Myocyte (in vitro differentiated cells): ENCODE measurements around the gene TMPRSS7. TPM values are rescaled to one million over a fixed set of nuclear protein-coding genes. Genes with fewer than 3 reads are reported as not detected.

Source experiments
- DNase-seq: peaks from one replicate; pipeline ENCODE4 v3.0.0-alpha.2; 2012; ENCODE audit warnings: low read depth
- polyA plus RNA-seq: library from polyadenylated mRNA; unstranded; fragments of >200 nt; gene quantifications from one replicate; pipeline ENCODE4 v1.2.1, GENCODE V29; 2012; ENCODE audit warnings: missing spikeins
- total RNA-seq: library from RNA; depleted of rRNA; stranded (reverse); fragments of >200 nt; gene quantifications from 2 replicates; pipeline ENCODE4 v1.2.3, GENCODE V29; 2014

Gene TMPRSS7
- not detected in 2 replicates for total RNA-seq
- polyA plus RNA-seq, result 0.06 TPM

- no peak for DNase-seq
Observed at GRCh38 chr3:112034436-112034835, at the start of gene TMPRSS7. TSS of gene TMPRSS7 (plus strand) at chr3:112034736. CDS start at chr3:112034846, 110 bp downstream.

GRCh38 chr3:111986800-111987199, 47.7 kb upstream of the TMPRSS7 start:
- no peak for DNase-seq

- peak; percentile 74 for DNase-seq
Observed at GRCh38 chr3:111989061-111989678, 45.4 kb upstream of the TMPRSS7 start.

GRCh38 chr3:111993038-111993437, 41.5 kb upstream of the TMPRSS7 start:
- no peak for DNase-seq

- DNase-seq, result peak; percentile 64
Observed at GRCh38 chr3:111998636-111999483, 35.7 kb upstream of the TMPRSS7 start, which contains the start of gene TAGLN3. TSS of gene TAGLN3 (plus strand) at chr3:111998922. CDS start at chr3:111999423, 501 bp downstream.

GRCh38 chr3:111999484-112000324, 34.8 kb upstream of the TMPRSS7 start:
- DNase-seq, result no peak

GRCh38 chr3:112000367-112000771, 34.2 kb upstream of the TMPRSS7 start:
- no peak for DNase-seq

GRCh38 chr3:112000966-112001365, 33.6 kb upstream of the TMPRSS7 start:
- DNase-seq, result no peak

GRCh38 chr3:112001526-112001925, 33.0 kb upstream of the TMPRSS7 start:
- DNase-seq, result no peak

GRCh38 chr3:112002096-112002971, 32.2 kb upstream of the TMPRSS7 start:
- DNase-seq, result no peak

- no peak for DNase-seq
Observed at GRCh38 chr3:112003321-112004080, 31.0 kb upstream of the TMPRSS7 start.

GRCh38 chr3:112004187-112004586, 30.3 kb upstream of the TMPRSS7 start:
- DNase-seq, result no peak

GRCh38 chr3:112004669-112005068, 29.9 kb upstream of the TMPRSS7 start:
- DNase-seq, result no peak

- no peak for DNase-seq
Observed at GRCh38 chr3:112005091-112005672, 29.4 kb upstream of the TMPRSS7 start.

- peak; percentile 31 for DNase-seq
Observed at GRCh38 chr3:112007633-112008032, 26.9 kb upstream of the TMPRSS7 start.

- DNase-seq, result no peak
Observed at GRCh38 chr3:112009670-112010069, 24.9 kb upstream of the TMPRSS7 start.

- peak; percentile 57 for DNase-seq
Observed at GRCh38 chr3:112010636-112011035, 23.9 kb upstream of the TMPRSS7 start.

- DNase-seq, result no peak
Observed at GRCh38 chr3:112011376-112011940, 23.1 kb upstream of the TMPRSS7 start.
